BLaER1 (cell line): ENCODE results near the gene AMPD2.
"Not testable (repeated sequence)": the region's sequence is repeated elsewhere in the genome, so short reads cannot be mapped to it uniquely, and the experiment has no call there.

Source experiments
- H3K27ac ChIP-seq: shearing (Covaris generic); formaldehyde crosslinking; 2 replicates; pipeline ENCODE4 v1.8.1; 2022
- H3K27me3 ChIP-seq: shearing (Covaris generic); formaldehyde crosslinking; 2 replicates; pipeline ENCODE4 v1.8.1; 2022
- H3K36me3 ChIP-seq: shearing (Covaris generic); formaldehyde crosslinking; 2 replicates; pipeline ENCODE4 v1.8.1; 2022
- H3K4me1 ChIP-seq: shearing (Covaris generic); formaldehyde crosslinking; 2 replicates; pipeline ENCODE4 v1.8.1; 2022
- H3K4me2 ChIP-seq: shearing (Covaris generic); formaldehyde crosslinking; 2 replicates; pipeline ENCODE4 v1.8.1; 2022
- H3K4me3 ChIP-seq: shearing (Covaris generic); formaldehyde crosslinking; 2 replicates; pipeline ENCODE4 v1.8.1; 2022
- H3K9ac ChIP-seq: shearing (Covaris generic); formaldehyde crosslinking; 2 replicates; pipeline ENCODE4 v1.8.1; 2022
- H3K9me3 ChIP-seq: shearing (Covaris generic); formaldehyde crosslinking; 2 replicates; pipeline ENCODE4 v1.8.1; 2022
- H4K20me1 ChIP-seq: shearing (Covaris generic); formaldehyde crosslinking; 2 replicates; pipeline ENCODE4 v1.8.1; 2022
- Cebpa-rat ChIP-seq: shearing (Covaris generic); IDR thresholded peaks from 2 replicates; pipeline ENCODE4 v1.8.1; 2022

The AMPD2 gene

GRCh38 chr1:109659997-109660690, 40.5 kb downstream of the AMPD2 start:
- peak overlapping the region; percentile 49 for H3K4me2 ChIP-seq
- H3K36me3 ChIP-seq: peaks cover 5% of the 10 kb centered on the region; the same call in 1 of the 2 replicates
- H3K4me1 ChIP-seq: peaks cover 40% of the 10 kb centered on the region
- H3K9me3 ChIP-seq: no peaks in the 10 kb centered on the region
- no peak overlapping the region for H3K27ac ChIP-seq
- no peak for TF ChIP-seq Cebpa-rat
- no peak overlapping the region for H3K9ac ChIP-seq
- H3K27me3 ChIP-seq: no peaks in the 10 kb centered on the region
- H3K4me3 ChIP-seq: no peak overlapping the region
- no peaks in the 10 kb centered on the region for H4K20me1 ChIP-seq

GRCh38 chr1:109660691-109661026, 41.0 kb downstream of the AMPD2 start:
- not testable (repeated sequence) for H3K9ac ChIP-seq, H3K9me3 ChIP-seq, H3K27ac ChIP-seq, H3K36me3 ChIP-seq, H4K20me1 ChIP-seq, H3K4me3 ChIP-seq, H3K27me3 ChIP-seq
- Histone ChIP-seq H3K4me1 (peaks cover 35% of the 10 kb centered on the region), H3K4me2 (peak overlapping the region; percentile 49)

GRCh38 chr1:109661391-109661790, 41.8 kb downstream of the AMPD2 start:
- no peak for TF ChIP-seq Cebpa-rat
- Histone ChIP-seq H3K4me2 (no peak overlapping the region), H3K4me1 (peaks cover 33% of the 10 kb centered on the region), H4K20me1 (no peaks in the 10 kb centered on the region), H3K36me3 (peaks cover 5% of the 10 kb centered on the region; the same call in 1 of the 2 replicates), H3K27me3 (no peaks in the 10 kb centered on the region), H3K27ac (no peak overlapping the region), H3K9ac (no peak overlapping the region), H3K4me3 (no peak overlapping the region), H3K9me3 (no peaks in the 10 kb centered on the region)

- H3K4me3 ChIP-seq: no peak overlapping the region
- H3K4me1 ChIP-seq: peaks cover 24% of the 10 kb centered on the region
- no peak overlapping the region for H3K9ac ChIP-seq
- H3K36me3 ChIP-seq: no peaks in the 10 kb centered on the region
- H3K4me2 ChIP-seq: no peak overlapping the region
- no peaks in the 10 kb centered on the region for H3K27me3 ChIP-seq
- TF ChIP-seq Cebpa-rat: no peak
- no peaks in the 10 kb centered on the region for H4K20me1 ChIP-seq
- H3K27ac ChIP-seq: no peak overlapping the region
- H3K9me3 ChIP-seq: no peaks in the 10 kb centered on the region
Observed at GRCh38 chr1:109664671-109665070, 45.0 kb downstream of the AMPD2 start.

GRCh38 chr1:109667452-109668122, 48.0 kb downstream of the AMPD2 start, which contains the start of gene GSTM2:
Gene GSTM2 (plus strand): TSS chr1:109668057. CDS start chr1:109668116, 59 bp downstream.
- Histone ChIP-seq H3K4me1 (peaks cover 13% of the 10 kb centered on the region), H3K9me3 (no peaks in the 10 kb centered on the region; the same call in 1 of the 2 replicates), H3K36me3 (no peaks in the 10 kb centered on the region), H3K9ac (peak within 1 kb of the TSS; percentile 58; the same call in 1 of the 2 replicates), H3K4me3 (peak within 1 kb of the TSS; percentile 64), H3K27ac (no peak within 1 kb of the TSS), H4K20me1 (no peaks in the 10 kb centered on the region), H3K27me3 (no peaks in the 10 kb centered on the region), H3K4me2 (peak within 1 kb of the TSS; percentile 94)
- TF ChIP-seq Cebpa-rat: no peak

DNA sequence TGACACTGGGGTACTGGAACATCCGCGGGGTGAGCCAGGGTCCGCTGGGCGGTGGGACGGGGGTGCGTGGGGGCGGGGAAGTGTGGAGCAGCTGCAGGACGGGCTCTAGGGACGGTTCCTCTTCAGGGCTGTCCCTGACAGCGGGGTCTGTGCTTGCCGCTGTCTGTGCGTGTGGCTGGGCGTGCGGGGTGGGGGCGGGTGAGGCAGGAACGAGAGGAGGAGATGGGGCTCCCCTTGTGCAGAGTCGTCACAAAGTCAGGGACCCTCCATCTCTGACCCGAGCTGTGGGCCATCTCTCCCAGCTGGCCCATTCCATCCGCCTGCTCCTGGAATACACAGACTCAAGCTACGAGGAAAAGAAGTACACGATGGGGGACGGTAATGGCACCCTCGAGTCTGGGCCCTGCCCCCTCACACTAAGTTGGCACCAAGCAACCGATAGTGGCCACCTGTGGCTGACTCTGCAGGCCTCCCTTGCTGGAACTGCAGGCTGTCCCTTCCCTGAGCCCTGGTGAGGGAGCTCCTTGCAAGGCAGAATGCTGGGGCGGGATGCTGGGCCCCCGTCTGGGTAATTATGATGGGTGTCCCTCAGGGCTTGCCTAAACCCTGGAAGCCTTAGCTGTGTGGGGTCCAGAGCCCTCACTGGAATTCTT, 48.6 kb downstream of the AMPD2 start:
- no peak for TF ChIP-seq Cebpa-rat
- H3K4me1 ChIP-seq: peaks cover 13% of the 10 kb centered on the region
- H3K27ac ChIP-seq: no peak overlapping the region
- H3K27me3 ChIP-seq: no peaks in the 10 kb centered on the region
- H3K4me3 ChIP-seq: peak overlapping the region; percentile 64
- peak overlapping the region; percentile 94 for H3K4me2 ChIP-seq
- H3K9me3 ChIP-seq: no peaks in the 10 kb centered on the region; the same call in 1 of the 2 replicates
- peak overlapping the region; percentile 58; the same call in 1 of the 2 replicates for H3K9ac ChIP-seq
- H3K36me3 ChIP-seq: no peaks in the 10 kb centered on the region
- no peaks in the 10 kb centered on the region for H4K20me1 ChIP-seq

DNA sequence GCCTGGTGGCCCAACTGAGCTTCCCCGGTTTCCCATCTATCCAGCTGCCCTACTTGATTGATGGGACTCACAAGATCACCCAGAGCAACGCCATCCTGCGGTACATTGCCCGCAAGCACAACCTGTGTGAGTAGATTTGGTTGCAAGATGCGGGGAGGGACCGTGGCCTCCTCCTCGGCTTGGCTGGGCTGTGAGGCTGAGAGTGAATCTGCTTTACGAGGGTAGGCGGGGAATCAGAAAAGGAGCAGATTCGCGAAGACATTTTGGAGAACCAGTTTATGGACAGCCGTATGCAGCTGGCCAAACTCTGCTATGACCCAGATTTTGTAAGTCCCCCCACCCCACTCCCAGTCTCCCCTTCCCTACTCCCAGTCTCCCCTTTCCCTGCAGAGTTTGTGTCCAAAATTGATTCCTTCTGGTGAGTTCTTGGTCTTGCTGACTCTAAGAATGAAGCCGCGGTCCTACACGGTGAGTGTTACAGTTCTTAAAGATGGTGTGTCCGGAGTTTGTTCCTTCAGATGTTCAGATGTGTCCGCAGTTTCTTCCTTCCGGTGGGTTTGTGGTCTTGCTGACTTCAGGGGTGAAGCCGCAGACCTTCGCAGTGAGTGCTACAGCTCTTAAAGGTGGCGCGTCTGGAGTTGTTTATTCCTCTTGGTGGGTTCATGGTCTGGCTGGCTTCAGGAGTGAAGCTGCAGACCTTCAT, 49.8 kb downstream of the AMPD2 start:
- H3K4me3 ChIP-seq: no peak overlapping the region
- H3K4me1 ChIP-seq: peaks cover 13% of the 10 kb centered on the region
- no peak for TF ChIP-seq Cebpa-rat
- no peaks in the 10 kb centered on the region for H3K36me3 ChIP-seq
- H3K4me2 ChIP-seq: no peak overlapping the region
- no peak overlapping the region for H3K9ac ChIP-seq
- H3K27ac ChIP-seq: no peak overlapping the region
- no peaks in the 10 kb centered on the region; the same call in 1 of the 2 replicates for H3K9me3 ChIP-seq
- no peaks in the 10 kb centered on the region for H4K20me1 ChIP-seq
- H3K27me3 ChIP-seq: no peaks in the 10 kb centered on the region

GRCh38 chr1:109669949-109670302, 50.3 kb downstream of the AMPD2 start:
- H3K27ac ChIP-seq, H3K9me3 ChIP-seq, H3K4me2 ChIP-seq, H4K20me1 ChIP-seq, H3K27me3 ChIP-seq, H3K36me3 ChIP-seq, H3K9ac ChIP-seq, H3K4me3 ChIP-seq: not testable (repeated sequence)
- H3K4me1 ChIP-seq: peaks cover 13% of the 10 kb centered on the region

GRCh38 chr1:109671067-109671466, 51.4 kb downstream of the AMPD2 start:
- H3K9ac ChIP-seq: no peak overlapping the region
- peaks cover 13% of the 10 kb centered on the region for H3K4me1 ChIP-seq
- H3K4me2 ChIP-seq: no peak overlapping the region
- H4K20me1 ChIP-seq: no peaks in the 10 kb centered on the region
- H3K36me3 ChIP-seq: no peaks in the 10 kb centered on the region
- no peak for TF ChIP-seq Cebpa-rat
- H3K27ac ChIP-seq: no peak overlapping the region
- H3K4me3 ChIP-seq: no peak overlapping the region
- no peaks in the 10 kb centered on the region; the same call in 1 of the 2 replicates for H3K9me3 ChIP-seq
- no peaks in the 10 kb centered on the region for H3K27me3 ChIP-seq

- not testable (repeated sequence) for H3K4me3 ChIP-seq, H4K20me1 ChIP-seq, H3K36me3 ChIP-seq
Observed at GRCh38 chr1:109673861-109674260, 54.2 kb downstream of the AMPD2 start.

GRCh38 chr1:109676683-109677381, 57.2 kb downstream of the AMPD2 start:
- H3K4me2 ChIP-seq, H3K9me3 ChIP-seq, H3K36me3 ChIP-seq, H3K27me3 ChIP-seq, H3K27ac ChIP-seq, H4K20me1 ChIP-seq, H3K4me1 ChIP-seq, H3K4me3 ChIP-seq, H3K9ac ChIP-seq: not testable (repeated sequence)

More at GRCh38 chr1:109673861-109674260, 54.2 kb downstream of the AMPD2 start:
- H3K9ac ChIP-seq, H3K27ac ChIP-seq, H3K27me3 ChIP-seq, H3K4me1 ChIP-seq, H3K9me3 ChIP-seq, H3K4me2 ChIP-seq: not testable (repeated sequence)
